ENCODE measurements around the gene TADA2B.

- no peak for TF ChIP-seq POLR2A (IDR thresholded peaks at IDR 0.05; ENCODE audit: low read length)
- no peak for TF ChIP-seq GATA1 (IDR thresholded peaks at IDR 0.05; ENCODE audit: low read depth, low read length)
Observed at GRCh38 chr4:6999172-7000086, 43.7 kb upstream of the TADA2B start.

Data from erythroblast (primary cell).